GM21526 (cell line): ENCODE results near the gene SLC36A1.

Source experiments
- ATAC-seq: cut with Tn5 transposase; IDR thresholded peaks from one replicate; pipeline ENCODE4 v1.9.1; 2021; ENCODE audit warnings: moderate library complexity; ENCODE audit not compliant: unreplicated experiment, low FRiP score

SLC36A1 gene

DNA sequence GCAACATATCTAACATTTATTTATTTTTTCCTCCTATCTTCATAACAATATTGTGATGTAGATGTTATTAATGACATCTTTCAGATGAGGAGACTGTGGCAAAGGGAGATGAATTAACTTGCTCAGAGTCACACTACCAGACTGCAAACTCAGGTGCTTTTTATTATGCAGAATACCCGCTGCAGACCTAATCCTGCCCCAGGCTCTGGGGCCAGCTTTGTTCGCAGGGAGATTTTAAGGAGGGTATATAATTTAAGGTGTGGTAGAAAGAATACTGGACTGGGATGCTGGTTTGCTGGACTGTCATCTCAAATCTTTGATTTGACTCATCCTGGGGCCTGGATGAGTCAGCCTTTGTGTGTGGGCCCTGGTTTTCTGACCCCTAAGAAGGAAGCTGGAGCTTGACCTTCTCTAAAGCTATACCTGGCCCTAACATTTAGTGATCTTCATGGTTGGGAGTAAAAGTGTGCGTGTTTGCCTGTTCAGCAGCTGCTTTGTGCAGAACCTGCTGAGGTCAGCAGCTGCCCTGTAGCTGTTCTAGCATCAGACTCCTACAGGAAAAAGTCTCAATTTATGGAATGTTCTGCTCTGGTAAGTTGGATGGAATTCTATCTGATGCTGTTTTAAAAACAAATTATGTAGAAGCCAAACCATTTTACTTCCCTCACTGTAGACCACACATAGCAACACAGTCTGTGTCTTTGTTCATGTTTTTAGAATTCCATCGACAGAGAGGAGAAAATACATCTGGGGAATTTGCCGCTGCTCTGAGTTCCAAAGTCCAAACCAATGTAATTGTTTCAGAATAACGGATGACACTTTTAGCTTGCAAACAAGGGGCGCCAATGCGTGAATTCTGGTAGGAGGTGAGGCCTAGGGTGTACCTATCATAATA is 4.5 kb downstream of the SLC36A1 start:
- peak; percentile 44 for ATAC-seq

GRCh38 chr5:151454166-151454565 is 6.8 kb downstream of the SLC36A1 start:
- no peak for ATAC-seq

- no peak for ATAC-seq
These were observed 7.5 kb downstream of the SLC36A1 start for GRCh38 chr5:151454889-151455288.

DNA sequence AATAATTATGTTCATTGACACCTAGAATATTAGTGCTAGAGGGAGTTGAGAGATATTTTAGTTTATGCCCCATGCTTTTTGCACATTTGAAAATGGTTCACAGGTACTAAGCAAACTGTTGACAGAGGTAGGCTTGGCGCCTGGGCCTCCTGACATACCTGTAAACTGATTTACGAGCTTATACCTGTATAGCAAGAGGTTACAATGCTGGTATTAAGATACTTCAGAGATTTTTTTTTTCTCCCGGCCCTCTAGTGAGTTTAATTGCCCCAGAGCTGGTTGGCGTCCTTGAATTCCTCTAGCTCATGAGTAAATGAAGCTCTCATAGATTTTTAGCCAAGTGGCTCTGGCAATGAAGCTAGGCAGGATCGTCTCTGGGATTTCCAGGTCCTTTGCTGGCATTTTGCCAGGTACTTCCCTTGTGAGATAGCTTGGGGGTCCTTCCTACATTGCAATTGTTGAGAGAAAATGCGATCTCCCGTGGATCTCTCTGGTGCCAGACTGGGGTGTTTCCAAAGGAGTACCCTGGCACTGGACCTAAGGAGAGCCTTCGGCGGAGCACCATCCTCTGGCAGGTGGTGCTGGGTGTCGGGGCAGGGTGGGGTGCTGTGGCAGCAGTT is 9.0 kb downstream of the SLC36A1 start:
- no peak for ATAC-seq

DNA sequence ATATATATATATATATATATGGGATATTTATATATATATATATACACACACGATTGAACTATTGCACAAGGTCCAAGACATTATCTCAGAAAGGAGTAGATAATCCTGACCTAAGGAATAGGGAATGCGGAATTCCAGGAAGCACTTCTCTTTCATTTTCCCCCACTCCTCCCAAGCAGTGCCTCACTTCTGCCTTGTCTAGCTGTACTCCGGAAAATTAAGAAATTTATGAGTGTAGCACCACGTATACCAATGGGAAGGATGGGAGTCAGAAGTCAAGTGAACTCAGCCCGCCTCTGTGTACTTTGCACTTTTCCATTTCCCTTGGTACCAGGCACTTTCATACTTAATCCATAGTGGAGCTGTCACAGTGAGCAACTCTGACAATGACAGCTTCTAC is 10.9 kb downstream of the SLC36A1 start:
- ATAC-seq: no peak

DNA sequence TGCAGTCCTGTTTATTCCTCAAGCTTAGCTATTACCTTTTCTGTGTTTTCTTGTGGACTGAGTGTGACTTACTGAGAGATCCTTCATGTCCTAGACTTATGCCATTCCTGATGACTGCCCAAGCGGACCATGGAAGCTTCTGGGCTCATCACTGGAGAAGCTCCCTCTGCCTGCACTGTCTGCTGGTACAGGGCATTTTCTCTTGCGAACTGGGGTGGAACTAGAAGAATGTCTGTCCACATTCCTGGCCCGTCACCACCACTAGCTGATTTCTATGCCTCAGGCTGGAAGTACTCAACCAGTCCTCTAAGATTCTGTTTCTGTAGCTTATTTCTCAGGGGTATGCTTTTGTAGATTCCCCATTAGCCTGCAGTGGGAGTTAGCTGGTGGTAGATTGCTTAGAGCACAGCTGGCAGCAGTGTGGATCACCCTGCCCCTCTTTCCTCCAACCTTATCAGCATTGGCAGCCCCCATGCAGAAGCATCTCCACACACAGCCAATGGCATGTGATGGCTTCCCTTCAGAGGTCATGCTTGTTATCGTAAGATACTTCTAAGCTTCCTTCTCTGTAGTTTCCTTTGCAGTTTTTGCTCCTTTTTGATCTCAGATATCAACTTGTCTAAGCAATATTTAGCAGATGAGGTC is 12.4 kb downstream of the SLC36A1 start:
- no peak for ATAC-seq

GRCh38 chr5:151461312-151461711 is 13.9 kb downstream of the SLC36A1 start:
- peak; percentile 92 for ATAC-seq

DNA sequence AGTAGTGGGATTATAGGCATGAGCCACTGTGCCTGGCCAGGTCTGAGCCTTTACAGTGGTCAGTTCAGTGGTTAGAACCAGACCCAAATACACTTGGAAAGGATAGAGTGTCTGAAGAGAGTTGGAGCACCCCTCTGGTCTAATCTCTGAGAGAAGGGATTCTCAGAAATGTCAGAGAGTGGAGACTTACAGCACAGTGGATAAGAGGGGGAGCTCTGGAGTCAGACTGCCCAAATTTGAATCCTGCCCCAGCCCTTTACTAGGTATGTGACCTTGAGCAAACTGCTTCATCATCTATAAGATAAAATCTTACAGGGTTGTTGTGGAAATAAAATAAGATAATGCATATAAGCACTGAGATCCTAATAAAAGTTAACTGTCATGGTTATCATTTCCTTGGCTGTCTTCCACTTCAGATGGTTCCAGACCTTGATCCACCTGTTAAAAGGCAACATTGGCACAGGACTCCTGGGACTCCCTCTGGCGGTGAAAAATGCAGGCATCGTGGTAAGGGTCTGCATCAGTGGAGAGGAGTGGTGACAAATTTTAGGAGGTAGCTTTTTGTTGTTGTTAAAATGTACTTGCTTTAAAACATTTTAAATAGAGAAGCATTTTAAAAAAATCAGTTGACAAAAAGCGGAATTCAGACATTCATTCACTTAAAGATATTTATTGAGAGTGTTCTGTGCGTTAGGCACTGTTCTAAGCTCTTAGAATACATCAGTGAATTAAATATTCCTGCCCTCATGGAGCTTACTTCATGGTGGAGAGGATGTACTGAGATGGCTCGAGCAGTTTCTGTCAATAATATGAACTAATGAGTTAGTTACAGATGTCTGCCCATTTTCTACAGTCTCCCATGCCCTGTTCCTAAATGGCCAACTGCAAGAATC is 16.0 kb downstream of the SLC36A1 start:
- no peak for ATAC-seq

DNA sequence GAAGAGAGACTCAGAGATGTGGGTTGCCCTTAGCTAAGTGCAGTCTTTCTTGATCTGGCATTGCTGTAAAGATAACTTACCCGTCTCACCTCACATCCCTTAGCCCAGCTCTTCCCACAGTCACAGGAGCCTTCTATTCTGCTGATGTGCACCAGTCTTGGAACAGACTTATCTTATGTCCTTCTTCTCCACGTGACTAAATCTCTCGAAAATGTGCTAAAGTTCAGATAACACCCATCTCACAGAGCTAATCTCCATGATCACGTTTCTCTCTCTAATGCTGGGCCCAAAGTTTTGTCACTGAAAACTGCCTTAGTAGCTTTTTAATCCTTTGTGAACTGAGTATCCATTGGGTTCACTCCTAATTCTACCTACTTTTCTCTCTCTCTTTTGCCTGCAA is 16.7 kb downstream of the SLC36A1 start:
- no peak for ATAC-seq

GRCh38 chr5:151465476-151465875 is 18.1 kb downstream of the SLC36A1 start:
- ATAC-seq: no peak

DNA sequence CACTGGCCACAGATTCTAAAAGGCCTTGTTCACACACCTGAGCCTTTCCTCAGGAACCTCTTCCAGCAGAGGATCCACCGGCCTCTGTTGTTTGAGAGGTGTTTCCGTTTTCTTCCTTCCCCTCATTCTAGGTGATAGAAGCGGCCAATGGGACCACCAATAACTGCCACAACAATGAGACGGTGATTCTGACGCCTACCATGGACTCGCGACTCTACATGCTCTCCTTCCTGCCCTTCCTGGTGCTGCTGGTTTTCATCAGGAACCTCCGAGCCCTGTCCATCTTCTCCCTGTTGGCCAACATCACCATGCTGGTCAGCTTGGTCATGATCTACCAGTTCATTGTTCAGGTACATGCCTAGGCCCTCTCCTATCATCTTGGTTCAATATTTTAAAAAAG is 20.2 kb downstream of the SLC36A1 start:
- ATAC-seq: no peak

DNA sequence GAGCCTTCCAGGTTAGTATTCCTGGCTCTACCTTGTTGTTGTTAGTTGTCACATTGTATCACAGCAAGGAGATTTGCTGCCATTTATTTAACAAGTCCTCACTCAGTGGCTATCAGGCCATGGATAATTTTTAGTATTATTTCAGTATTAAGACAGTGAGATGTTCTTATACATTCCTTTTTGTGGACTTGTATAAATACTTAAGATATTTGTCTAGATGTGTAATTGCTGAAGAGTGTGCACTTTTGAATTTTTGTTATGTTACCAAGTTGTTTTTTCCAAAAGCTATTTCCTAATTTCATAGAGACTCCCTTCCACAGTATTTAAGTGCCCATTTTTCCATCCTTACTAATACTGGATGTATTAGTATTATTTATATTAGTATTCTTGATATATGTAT is 22.0 kb downstream of the SLC36A1 start:
- ATAC-seq: no peak

GRCh38 chr5:151469992-151470391 is 22.6 kb downstream of the SLC36A1 start:
- ATAC-seq: no peak

GRCh38 chr5:151470439-151470838 is 23.0 kb downstream of the SLC36A1 start:
- ATAC-seq: no peak

- no peak for ATAC-seq
These were observed 23.9 kb downstream of the SLC36A1 start for GRCh38 chr5:151471276-151471675.

DNA sequence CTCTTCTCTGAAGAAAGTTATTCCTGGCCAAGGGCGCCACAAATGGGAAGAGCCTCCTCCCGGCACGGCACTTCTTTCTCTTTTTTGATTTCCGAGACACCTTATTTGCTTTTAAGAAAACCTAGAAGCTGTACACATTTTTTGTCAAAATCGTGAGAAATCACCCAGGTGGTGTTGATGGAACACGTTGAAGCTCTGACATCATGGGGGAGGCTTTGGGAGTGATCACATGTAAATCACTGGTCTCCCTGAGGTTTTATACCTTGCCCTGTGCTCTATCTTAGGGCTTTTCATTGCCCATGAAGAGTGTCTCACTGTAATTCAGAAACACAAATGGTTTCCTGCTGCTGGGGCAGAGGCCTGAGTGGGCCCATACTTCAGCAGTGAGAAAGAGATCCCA is 27.4 kb downstream of the SLC36A1 start:
- no peak for ATAC-seq

DNA sequence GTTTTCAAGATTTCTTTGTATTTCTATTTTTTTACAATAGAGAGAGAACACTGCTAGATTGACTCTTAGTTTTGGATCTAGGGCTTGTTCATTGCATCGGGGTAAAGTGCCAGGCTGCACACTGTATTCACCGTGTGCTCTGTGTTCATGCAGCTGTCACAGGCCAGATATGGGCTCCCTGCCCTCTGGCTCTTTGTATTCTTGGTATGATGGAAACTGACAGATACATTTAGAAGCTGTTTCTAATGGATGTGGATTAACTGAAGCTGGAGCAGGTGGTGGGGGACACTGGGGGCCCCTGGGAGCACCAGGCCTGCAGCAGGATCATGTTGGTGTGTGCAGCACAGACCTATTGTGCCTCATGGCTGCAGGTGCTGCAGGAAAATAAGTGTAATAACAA is 28.0 kb downstream of the SLC36A1 start:
- ATAC-seq: no peak

DNA sequence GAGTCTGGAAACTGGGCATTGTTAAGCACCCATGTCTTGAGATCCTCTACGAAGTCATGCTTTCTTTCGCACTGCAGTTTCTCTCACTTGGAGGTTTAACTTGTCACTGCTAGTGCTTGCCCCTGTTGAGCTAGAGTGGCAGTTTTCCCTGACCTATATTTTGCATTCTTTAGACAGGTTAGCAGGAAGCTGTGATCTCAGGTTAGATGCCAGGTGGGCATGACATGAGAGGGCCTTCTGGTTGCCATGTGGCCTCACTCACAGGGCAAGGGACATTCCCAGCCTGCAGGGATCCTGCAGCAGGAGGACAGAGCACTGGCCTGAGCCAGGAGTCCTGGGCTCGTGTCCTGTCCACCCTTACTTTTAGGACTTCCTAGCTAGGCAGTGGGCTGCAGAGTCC is 28.6 kb downstream of the SLC36A1 start:
- ATAC-seq: no peak

DNA sequence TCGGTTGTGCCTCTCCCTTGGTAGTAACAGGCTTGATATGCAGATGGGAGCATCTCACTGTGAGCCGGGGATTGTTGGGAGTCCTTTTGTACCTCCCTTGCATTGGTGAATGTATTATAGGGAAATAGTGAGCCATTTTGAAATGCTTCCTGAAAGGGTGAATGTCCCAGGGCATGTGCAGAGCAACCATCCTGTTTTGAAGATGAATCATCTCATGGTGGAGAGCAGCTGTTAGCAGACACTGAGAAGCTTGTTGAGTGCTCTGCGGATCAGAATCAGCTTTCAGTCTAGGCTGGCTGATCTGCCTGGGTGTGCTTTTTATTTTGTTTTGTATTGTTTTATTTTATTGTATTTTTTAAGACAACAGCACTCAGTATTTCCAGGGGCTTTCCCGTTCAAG is 29.7 kb downstream of the SLC36A1 start:
- no peak for ATAC-seq

DNA sequence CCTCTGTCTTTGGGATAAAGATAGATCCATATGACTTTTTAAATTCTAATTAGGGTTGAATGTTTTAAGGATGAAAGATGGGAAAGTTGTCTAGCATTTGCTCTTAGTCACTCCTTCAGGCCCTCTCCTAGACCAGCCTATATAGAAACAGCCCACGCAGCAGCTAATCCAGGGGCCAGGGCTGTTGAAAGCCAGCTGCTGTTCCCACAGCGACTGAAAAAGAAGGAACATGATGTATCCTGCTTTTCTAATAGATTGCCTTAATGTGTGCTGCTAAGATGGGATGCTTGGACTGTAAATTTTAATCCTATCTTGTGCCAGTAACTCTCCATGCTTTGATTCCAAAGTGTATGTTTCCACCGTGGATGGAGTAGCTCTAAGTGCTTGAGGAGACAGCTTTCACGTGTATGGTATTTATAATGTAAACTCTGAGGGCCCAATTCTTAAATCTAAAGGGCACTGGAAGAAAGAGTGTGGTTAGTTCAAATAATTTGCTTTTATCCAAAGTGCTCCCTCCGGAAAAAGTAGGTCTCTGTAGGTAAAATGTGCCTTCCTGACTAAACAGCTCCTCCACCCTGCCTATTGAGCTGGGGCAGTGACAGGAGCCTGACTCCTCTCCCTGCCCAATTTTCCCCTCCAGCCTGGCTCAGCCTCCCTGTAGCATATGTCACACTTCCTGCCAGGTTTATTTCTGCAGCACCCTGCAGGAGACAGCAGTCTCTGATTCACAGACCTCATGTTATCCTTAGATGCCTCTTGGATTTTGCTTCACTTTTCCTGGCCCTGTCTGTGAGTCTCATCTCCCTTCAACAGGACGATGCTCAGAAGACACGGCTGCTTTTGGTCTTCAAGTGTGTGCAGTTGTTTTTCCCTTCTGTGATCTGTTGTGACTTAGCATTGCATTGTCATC is 33.2 kb downstream of the SLC36A1 start:
- no peak for ATAC-seq
